Measurements from ENCODE around the gene CATSPERZ.

Gene CATSPERZ

GRCh38 chr11:64316672-64317324 lies 16.6 kb downstream of the CATSPERZ start:
- no peak for DNase-seq (ENCODE audit: low read depth)
- TF ChIP-seq CTCF (conservative IDR thresholded peaks at IDR 0.05; ENCODE audit: low read depth, low read length): peak; percentile 33
- peak overlapping the region; percentile 94 for H3K4me3 ChIP-seq (ENCODE audit: low read length)

DNA sequence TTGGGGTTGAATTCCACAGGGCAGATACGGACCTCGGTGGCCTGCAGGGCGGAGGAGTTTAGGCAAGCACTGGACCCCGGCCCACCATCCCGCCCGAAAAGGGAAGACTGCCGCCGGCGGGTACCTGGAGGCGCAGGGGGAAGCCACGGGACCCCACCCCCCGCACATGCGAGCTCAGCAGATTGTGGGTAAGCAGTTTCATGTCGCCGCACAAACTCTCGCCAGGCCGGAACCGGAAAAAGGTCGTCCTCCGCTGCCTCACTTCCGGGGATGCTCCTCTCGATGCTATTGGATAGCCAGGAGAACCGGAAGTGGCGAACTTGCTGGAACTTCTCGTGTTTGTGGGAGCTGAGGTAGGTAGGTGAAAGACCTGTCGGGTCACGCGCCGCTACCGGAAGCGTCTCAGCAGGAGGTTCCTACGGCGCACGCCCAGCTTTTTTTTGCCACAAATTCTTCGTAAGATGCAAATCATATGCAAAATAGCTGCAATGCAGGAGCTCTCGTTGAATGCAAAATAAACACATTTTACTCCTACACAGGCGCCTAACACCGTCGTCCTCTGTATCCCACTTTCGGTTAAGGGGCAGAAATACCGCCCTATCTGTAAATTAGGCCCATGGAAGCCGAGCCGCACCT lies 17.3 kb downstream of the CATSPERZ start, which contains the start of gene TRMT112:
Gene TRMT112 (minus strand): TSS at position 235 of the 636 bp plus-strand sequence. CDS start 33 bp downstream, at position 202.
- no peak for TF ChIP-seq CTCF (conservative IDR thresholded peaks at IDR 0.05; ENCODE audit: low read depth, low read length)
- peak; percentile 98 for DNase-seq (ENCODE audit: low read depth)
- H3K4me3 ChIP-seq (ENCODE audit: low read length): peak within 1 kb of the TSS; percentile 94

DNA sequence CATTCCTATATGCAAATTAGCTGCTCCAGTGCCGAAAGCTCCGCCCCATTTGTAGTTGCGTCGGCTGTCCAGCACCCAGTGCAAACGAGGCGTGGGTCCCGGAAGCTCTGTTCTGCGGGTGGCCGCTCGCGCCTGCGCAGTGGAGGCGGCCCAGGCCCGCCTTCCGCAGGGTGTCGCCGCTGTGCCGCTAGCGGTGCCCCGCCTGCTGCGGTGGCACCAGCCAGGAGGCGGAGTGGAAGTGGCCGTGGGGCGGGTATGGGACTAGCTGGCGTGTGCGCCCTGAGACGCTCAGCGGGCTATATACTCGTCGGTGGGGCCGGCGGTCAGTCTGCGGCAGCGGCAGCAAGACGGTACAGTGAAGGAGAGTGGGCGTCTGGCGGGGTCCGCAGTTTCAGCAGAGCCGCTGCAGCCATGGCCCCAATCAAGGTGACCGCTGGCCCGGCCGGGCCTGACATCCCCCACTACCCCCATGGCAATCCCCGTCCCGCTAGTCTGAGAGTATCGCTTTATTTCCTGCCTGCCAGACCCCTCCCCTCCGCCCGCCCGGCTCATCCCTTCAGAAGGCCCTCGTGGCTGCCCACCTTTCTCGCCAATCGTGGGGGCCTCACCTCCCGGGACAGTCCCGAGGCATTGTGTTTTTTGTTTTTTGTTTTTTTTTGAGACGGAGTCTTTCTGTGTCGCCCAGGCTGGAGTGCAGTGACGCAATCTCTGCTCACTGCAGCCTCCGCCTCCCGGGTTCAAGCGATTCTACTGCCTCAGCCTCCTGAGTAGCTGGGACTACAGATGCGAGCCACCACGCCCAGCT lies 18.0 kb downstream of the CATSPERZ start, which contains the start of gene PRDX5:
Gene PRDX5 (plus strand): TSS at position 161 of the 805 bp plus-strand sequence. CDS start 95 bp downstream, at position 256.
- peak within 1 kb of the TSS; percentile 94 for H3K4me3 ChIP-seq (ENCODE audit: low read length)
- peak; percentile 77 for DNase-seq (ENCODE audit: low read depth)
- TF ChIP-seq CTCF (conservative IDR thresholded peaks at IDR 0.05; ENCODE audit: low read depth, low read length): peak; percentile 36

DNA sequence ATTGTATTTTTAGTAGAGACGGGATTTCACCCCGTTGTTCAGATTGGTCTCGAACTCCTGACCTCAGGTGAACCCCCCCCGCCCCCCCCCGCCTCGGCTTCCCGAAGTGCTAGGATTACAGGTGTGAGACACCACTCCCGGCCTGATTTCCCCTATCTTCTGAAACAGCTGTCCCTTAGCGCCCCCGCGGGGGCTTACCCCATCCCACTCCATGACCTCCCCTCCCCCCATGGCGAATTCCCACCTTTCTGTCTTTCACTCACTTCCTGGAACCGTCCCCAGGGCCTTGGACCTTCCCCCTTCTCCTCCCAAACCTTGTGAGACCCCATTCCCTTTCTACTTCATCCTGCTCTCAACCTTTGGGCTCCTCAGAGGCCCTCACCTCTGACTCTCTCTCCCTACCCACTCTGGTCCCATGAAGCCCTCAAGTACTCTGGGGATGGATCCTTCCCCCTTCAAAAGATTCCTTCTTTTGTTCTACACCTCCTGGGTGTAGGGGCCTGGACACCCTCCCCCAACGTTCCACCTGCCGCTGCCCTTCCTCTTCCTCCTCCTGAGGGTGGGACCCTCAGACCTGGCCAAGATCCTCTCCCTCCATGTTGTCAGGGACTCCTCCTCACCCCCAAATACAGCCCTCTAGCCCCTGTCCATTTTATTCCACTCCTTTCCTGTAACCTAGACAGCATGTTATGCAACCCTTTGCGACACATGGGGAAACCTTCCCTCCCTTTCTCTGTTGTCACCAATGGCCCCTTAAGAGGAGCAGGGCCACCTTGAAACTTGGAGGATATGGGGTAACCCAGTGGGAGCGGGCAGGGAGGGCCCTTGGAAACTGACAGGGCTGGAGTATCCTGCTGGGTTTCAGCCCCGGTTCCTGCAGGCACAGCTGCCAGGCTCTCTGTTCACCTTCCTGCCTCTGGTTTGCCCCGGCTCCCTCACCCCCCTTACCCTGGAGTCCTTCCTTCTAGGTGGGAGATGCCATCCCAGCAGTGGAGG lies 18.9 kb downstream of the CATSPERZ start:
- H3K4me3 ChIP-seq (ENCODE audit: low read length): peak overlapping the region; percentile 94
- no peak for DNase-seq (ENCODE audit: low read depth)
- TF ChIP-seq CTCF (conservative IDR thresholded peaks at IDR 0.05; ENCODE audit: low read depth, low read length): no peak

GRCh38 chr11:64320556-64320955 lies 20.4 kb downstream of the CATSPERZ start:
- TF ChIP-seq CTCF (conservative IDR thresholded peaks at IDR 0.05; ENCODE audit: low read depth, low read length): no peak
- DNase-seq (ENCODE audit: low read depth): no peak
- H3K4me3 ChIP-seq (ENCODE audit: low read length): no peak overlapping the region

- no peak for TF ChIP-seq CTCF (conservative IDR thresholded peaks at IDR 0.05; ENCODE audit: low read depth, low read length)
- no peak overlapping the region for H3K4me3 ChIP-seq (ENCODE audit: low read length)
- DNase-seq (ENCODE audit: low read depth): no peak
Measured at GRCh38 chr11:64321026-64321425, 20.9 kb downstream of the CATSPERZ start.

Data from retinal pigment epithelial cell (primary cell).